Fibroblast of mammary gland (primary cell): Measurements from ENCODE around the gene NRP2.

ENCODE experiments used
- DNase-seq: peaks from one replicate; pipeline ENCODE4 v3.0.0-alpha.2; 2010; ENCODE audit warnings: low read depth
- H3K4me3 ChIP-seq: 2 replicates; pipeline ENCODE4 v1.5.1; 2011; ENCODE audit warnings: low read depth, mild to moderate bottlenecking, low read length, moderate library complexity; ENCODE audit not compliant: control insufficient read depth
- TF ChIP-seq, protein P1 (sequence below): conservative IDR thresholded peaks from 2 replicates; pipeline ENCODE4 v1.5.1; 2011; ENCODE audit warnings: low read depth, low read length, inconsistent platforms; ENCODE audit not compliant: control insufficient read depth, insufficient read depth

The NRP2 gene

GRCh38 chr2:205706769-205707381, 24.6 kb downstream of the NRP2 start:
- DNase-seq, result peak; percentile 87
- H3K4me3 ChIP-seq, result no peak overlapping the region
- TF ChIP-seq, protein P1, sequence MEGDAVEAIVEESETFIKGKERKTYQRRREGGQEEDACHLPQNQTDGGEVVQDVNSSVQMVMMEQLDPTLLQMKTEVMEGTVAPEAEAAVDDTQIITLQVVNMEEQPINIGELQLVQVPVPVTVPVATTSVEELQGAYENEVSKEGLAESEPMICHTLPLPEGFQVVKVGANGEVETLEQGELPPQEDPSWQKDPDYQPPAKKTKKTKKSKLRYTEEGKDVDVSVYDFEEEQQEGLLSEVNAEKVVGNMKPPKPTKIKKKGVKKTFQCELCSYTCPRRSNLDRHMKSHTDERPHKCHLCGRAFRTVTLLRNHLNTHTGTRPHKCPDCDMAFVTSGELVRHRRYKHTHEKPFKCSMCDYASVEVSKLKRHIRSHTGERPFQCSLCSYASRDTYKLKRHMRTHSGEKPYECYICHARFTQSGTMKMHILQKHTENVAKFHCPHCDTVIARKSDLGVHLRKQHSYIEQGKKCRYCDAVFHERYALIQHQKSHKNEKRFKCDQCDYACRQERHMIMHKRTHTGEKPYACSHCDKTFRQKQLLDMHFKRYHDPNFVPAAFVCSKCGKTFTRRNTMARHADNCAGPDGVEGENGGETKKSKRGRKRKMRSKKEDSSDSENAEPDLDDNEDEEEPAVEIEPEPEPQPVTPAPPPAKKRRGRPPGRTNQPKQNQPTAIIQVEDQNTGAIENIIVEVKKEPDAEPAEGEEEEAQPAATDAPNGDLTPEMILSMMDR, result no peak

DNA sequence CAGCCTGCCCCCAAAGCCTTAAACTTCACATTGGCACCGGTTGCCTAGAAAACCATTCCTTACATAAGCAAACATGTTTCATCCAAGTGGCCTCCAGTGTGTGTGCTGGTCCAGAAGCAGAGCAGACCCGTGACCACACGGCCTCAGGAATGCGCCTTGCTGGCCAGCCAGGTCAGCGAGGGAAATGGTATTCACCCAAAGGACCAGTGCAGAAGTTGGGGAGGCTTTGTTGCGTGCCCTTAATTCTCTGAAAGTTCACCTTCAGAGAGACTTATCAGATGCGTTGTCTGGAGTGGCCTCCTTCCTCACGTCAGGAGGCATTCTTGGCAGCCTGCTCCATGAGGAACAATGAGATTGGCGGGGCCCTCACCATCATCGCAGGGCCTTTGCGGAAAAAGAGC, 25.9 kb downstream of the NRP2 start:
- H3K4me3 ChIP-seq, result no peak overlapping the region
- TF ChIP-seq, protein P1, result no peak
- DNase-seq, result no peak

GRCh38 chr2:205709319-205709718, 27.0 kb downstream of the NRP2 start:
- H3K4me3 ChIP-seq, result no peak overlapping the region
- TF ChIP-seq, protein P1, result no peak
- no peak for DNase-seq

DNA sequence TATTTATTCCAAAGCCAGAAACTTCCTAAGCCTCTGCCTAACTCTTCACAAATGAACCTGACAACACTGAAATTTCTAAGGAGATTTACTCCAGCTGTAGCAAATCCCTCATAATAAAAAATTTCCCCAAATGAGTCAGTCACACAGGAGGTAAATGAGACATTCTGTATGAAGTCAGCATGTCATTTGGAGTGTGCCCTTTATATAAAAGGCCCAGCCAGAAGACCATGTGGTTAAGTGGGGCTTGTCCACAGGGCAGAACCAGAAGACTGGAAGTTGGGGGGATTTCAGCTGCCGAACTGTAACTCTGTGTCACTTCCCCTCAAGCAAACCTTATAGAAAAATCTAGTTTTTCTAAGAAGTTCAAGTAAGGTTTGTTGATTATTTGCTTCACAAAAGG, 30.2 kb downstream of the NRP2 start:
- DNase-seq, result peak; percentile 76
- TF ChIP-seq, protein P1, result no peak
- no peak overlapping the region for H3K4me3 ChIP-seq

- TF ChIP-seq, protein P1, result no peak
- DNase-seq, result peak; percentile 70
- H3K4me3 ChIP-seq, result no peak overlapping the region
Measured at GRCh38 chr2:205713086-205713485, 30.8 kb downstream of the NRP2 start.

DNA sequence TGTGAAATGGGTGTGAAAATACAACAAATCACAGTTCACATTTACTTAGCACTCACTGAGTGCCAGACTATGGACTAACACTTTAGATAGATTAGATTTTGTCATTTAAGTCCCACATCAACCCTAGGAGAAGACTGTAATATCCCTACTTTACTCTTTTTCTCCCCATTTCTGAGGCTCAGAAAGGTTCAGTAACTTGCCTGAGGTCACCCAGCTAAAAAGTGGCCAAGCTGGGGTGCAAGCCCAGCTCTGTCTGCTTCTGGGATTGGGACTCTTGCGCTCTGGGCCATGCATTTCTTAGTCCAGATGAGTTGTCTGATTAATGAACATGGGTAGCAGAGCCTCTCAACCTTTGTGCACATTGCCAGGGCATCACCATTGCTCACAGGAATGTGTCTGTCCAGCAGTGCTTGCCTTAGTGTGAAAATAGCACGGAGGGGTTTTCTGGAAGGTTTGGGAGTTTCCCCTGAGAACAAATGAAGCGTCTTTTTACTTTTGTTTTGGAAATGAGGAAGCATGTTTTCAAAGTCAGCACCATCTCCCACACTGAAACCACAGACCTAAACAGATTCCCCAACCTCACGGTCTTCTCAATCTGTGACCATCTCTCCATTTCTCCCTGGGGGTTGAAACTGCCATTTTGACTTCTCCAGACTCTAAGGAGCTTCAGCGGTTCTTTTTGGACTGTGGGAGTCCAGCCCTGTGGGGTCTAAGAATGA, 31.9 kb downstream of the NRP2 start:
- TF ChIP-seq, protein P1, result no peak
- DNase-seq, result peak; percentile 57
- H3K4me3 ChIP-seq, result no peak overlapping the region
